ENCODE results near the gene GRIN2B.

The GRIN2B gene

DNA sequence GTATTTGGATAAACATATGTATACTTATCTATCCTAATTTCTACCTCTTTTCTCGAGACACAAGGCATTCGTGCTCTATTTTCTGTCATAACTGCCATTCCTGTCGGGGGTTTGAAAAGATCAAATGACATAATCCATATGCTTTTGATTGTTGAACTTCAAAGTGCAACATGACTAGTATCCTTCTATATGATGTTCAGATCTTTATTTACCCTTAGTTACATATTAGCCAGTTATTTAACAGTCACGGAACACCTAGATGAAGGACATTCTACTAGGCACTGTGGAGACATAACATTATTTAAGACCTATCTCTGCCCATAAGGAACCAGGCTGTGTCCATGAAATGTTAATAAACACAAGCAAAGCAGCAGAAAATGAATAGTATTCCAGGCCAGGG lies 11.2 kb upstream of the GRIN2B start:
- no peak for TF ChIP-seq CTCF (IDR thresholded peaks at IDR 0.05; ENCODE audit: borderline replicate concordance, extremely low read depth, low read length, poor library complexity, severe bottlenecking)
- no peak for TF ChIP-seq EZH2 (IDR thresholded peaks at IDR 0.05; ENCODE audit: borderline replicate concordance, low read depth, low read length, severe bottlenecking)
- no peaks in the 10 kb centered on the region for H4K20me1 ChIP-seq (ENCODE audit: insufficient read depth, low read length)
- DNase-seq (no peak), ATAC-seq (ENCODE audit: insufficient read depth, low read depth) (no peak)
- no peak overlapping the region for H3K27ac ChIP-seq (ENCODE audit: low read length)
- no peaks in the 10 kb centered on the region for H3K79me2 ChIP-seq (ENCODE audit: insufficient read depth, low read length)
- H3K9me3 ChIP-seq (ENCODE audit: insufficient read depth, low read length, severe bottlenecking), result no peaks in the 10 kb centered on the region
- no peaks in the 10 kb centered on the region for H3K27me3 ChIP-seq (ENCODE audit: insufficient read depth, low read length, poor library complexity)
- no peak overlapping the region for H3K9ac ChIP-seq (ENCODE audit: low read depth, low read length)
- no peak overlapping the region for H3K4me2 ChIP-seq (ENCODE audit: insufficient read depth, low read length)
- no peaks in the 10 kb centered on the region for H3K4me1 ChIP-seq (ENCODE audit: insufficient read depth, low read length)
- H3K36me3 ChIP-seq (ENCODE audit: insufficient read depth, low read length), result no peaks in the 10 kb centered on the region
- no peak overlapping the region for H2AFZ ChIP-seq (ENCODE audit: low read depth, low read length)
- no peak overlapping the region for H3K4me3 ChIP-seq (ENCODE audit: low read depth in 1 of 2, low read length in 2 of 2)

GRCh38 chr12:13992106-13992505 lies 10.7 kb upstream of the GRIN2B start:
- H3K27ac ChIP-seq (ENCODE audit: low read length), result no peak overlapping the region
- no peak overlapping the region for H3K4me2 ChIP-seq (ENCODE audit: insufficient read depth, low read length)
- H2AFZ ChIP-seq (ENCODE audit: low read depth, low read length), result no peak overlapping the region
- no peaks in the 10 kb centered on the region for H3K79me2 ChIP-seq (ENCODE audit: insufficient read depth, low read length)
- no peaks in the 10 kb centered on the region for H3K9me3 ChIP-seq (ENCODE audit: insufficient read depth, low read length, severe bottlenecking)
- no peaks in the 10 kb centered on the region for H4K20me1 ChIP-seq (ENCODE audit: insufficient read depth, low read length)
- no peaks in the 10 kb centered on the region for H3K36me3 ChIP-seq (ENCODE audit: insufficient read depth, low read length)
- TF ChIP-seq CTCF (IDR thresholded peaks at IDR 0.05; ENCODE audit: borderline replicate concordance, extremely low read depth, low read length, poor library complexity, severe bottlenecking) (no peak), EZH2 (IDR thresholded peaks at IDR 0.05; ENCODE audit: borderline replicate concordance, low read depth, low read length, severe bottlenecking) (no peak)
- H3K4me3 ChIP-seq (ENCODE audit: low read depth in 1 of 2, low read length in 2 of 2), result no peak overlapping the region
- no peaks in the 10 kb centered on the region for H3K4me1 ChIP-seq (ENCODE audit: insufficient read depth, low read length)
- no peak for ATAC-seq (ENCODE audit: insufficient read depth, low read depth)
- no peak for DNase-seq
- H3K27me3 ChIP-seq (ENCODE audit: insufficient read depth, low read length, poor library complexity), result no peaks in the 10 kb centered on the region
- H3K9ac ChIP-seq (ENCODE audit: low read depth, low read length), result no peak overlapping the region

DNA sequence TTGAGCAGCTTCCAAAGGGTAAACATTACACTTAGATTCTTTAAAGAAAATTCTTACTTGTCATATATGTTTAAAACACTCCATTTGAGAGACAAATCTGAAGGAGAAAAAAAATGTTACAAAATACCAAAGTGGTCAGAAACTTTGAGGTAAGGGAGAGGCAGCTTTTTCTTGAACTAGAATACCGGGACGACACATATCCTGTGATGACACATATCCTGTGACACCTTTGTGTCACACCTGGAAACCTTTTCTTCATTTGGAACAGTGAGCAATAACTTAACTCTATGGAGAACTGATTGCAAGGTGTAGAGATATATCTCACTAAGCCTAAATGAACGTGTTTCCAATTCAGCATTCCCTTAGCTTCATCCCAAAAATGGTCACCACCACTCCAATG lies 4.6 kb upstream of the GRIN2B start:
- no peaks in the 10 kb centered on the region for H3K9me3 ChIP-seq (ENCODE audit: insufficient read depth, low read length, severe bottlenecking)
- no peak overlapping the region for H2AFZ ChIP-seq (ENCODE audit: low read depth, low read length)
- H3K9ac ChIP-seq (ENCODE audit: low read depth, low read length), result no peak overlapping the region
- H3K27ac ChIP-seq (ENCODE audit: low read length), result no peak overlapping the region
- H3K4me3 ChIP-seq (ENCODE audit: low read depth in 1 of 2, low read length in 2 of 2), result no peak overlapping the region
- H3K79me2 ChIP-seq (ENCODE audit: insufficient read depth, low read length), result no peaks in the 10 kb centered on the region
- ATAC-seq (ENCODE audit: insufficient read depth, low read depth) (no peak), DNase-seq (no peak)
- H3K27me3 ChIP-seq (ENCODE audit: insufficient read depth, low read length, poor library complexity), result no peaks in the 10 kb centered on the region
- no peaks in the 10 kb centered on the region for H4K20me1 ChIP-seq (ENCODE audit: insufficient read depth, low read length)
- TF ChIP-seq EZH2 (IDR thresholded peaks at IDR 0.05; ENCODE audit: borderline replicate concordance, low read depth, low read length, severe bottlenecking) (no peak), CTCF (IDR thresholded peaks at IDR 0.05; ENCODE audit: borderline replicate concordance, extremely low read depth, low read length, poor library complexity, severe bottlenecking) (no peak)
- no peaks in the 10 kb centered on the region for H3K4me1 ChIP-seq (ENCODE audit: insufficient read depth, low read length)
- H3K36me3 ChIP-seq (ENCODE audit: insufficient read depth, low read length), result no peaks in the 10 kb centered on the region
- H3K4me2 ChIP-seq (ENCODE audit: insufficient read depth, low read length), result no peak overlapping the region

DNA sequence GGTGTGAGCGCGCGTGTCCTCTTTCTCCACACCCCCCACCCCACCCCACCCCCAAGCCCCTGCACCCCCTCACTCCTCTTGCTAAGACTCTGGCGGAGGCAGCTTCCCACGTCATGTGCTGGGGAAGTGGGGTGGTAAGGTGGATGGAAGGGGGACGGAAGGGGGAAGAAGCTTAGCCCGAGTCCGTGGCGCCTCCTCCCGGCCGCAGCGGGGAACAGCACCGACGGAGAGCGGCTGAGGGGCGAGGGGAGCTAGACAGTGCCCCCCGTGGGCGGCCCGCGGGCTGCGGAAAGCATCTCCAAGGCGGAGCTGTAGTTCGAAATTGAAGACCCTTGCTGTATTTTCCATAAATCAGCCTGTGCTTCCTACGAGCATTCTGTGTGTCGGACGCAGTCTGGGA lies 588 bp upstream of the GRIN2B start:
- no peaks in the 10 kb centered on the region for H3K36me3 ChIP-seq (ENCODE audit: insufficient read depth, low read length)
- no peaks in the 10 kb centered on the region for H3K4me1 ChIP-seq (ENCODE audit: insufficient read depth, low read length)
- H3K79me2 ChIP-seq (ENCODE audit: insufficient read depth, low read length), result no peaks in the 10 kb centered on the region
- no peaks in the 10 kb centered on the region for H4K20me1 ChIP-seq (ENCODE audit: insufficient read depth, low read length)
- no peaks in the 10 kb centered on the region for H3K9me3 ChIP-seq (ENCODE audit: insufficient read depth, low read length, severe bottlenecking)
- ATAC-seq (ENCODE audit: insufficient read depth, low read depth) (no peak), DNase-seq (no peak)
- H3K9ac ChIP-seq (ENCODE audit: low read depth, low read length), result no peak overlapping the region
- H2AFZ ChIP-seq (ENCODE audit: low read depth, low read length), result no peak overlapping the region
- H3K4me2 ChIP-seq (ENCODE audit: insufficient read depth, low read length), result no peak overlapping the region
- no peaks in the 10 kb centered on the region for H3K27me3 ChIP-seq (ENCODE audit: insufficient read depth, low read length, poor library complexity)
- H3K4me3 ChIP-seq (ENCODE audit: low read depth in 1 of 2, low read length in 2 of 2), result no peak overlapping the region
- H3K27ac ChIP-seq (ENCODE audit: low read length), result no peak overlapping the region
- TF ChIP-seq CTCF (IDR thresholded peaks at IDR 0.05; ENCODE audit: borderline replicate concordance, extremely low read depth, low read length, poor library complexity, severe bottlenecking), result no peak
- TF ChIP-seq EZH2 (IDR thresholded peaks at IDR 0.05; ENCODE audit: borderline replicate concordance, low read depth, low read length, severe bottlenecking), result no peak
